GM21619 (cell line): Measurements from ENCODE around the gene FNBP1.
"Not testable (repeated sequence)": the region's sequence is repeated elsewhere in the genome, so short reads cannot be mapped to it uniquely, and the experiment has no call there.

Source experiments
- ATAC-seq: cut with Tn5 transposase; IDR thresholded peaks from one replicate; pipeline ENCODE4 v1.9.1; 2021; ENCODE audit not compliant: unreplicated experiment

FNBP1 gene

DNA sequence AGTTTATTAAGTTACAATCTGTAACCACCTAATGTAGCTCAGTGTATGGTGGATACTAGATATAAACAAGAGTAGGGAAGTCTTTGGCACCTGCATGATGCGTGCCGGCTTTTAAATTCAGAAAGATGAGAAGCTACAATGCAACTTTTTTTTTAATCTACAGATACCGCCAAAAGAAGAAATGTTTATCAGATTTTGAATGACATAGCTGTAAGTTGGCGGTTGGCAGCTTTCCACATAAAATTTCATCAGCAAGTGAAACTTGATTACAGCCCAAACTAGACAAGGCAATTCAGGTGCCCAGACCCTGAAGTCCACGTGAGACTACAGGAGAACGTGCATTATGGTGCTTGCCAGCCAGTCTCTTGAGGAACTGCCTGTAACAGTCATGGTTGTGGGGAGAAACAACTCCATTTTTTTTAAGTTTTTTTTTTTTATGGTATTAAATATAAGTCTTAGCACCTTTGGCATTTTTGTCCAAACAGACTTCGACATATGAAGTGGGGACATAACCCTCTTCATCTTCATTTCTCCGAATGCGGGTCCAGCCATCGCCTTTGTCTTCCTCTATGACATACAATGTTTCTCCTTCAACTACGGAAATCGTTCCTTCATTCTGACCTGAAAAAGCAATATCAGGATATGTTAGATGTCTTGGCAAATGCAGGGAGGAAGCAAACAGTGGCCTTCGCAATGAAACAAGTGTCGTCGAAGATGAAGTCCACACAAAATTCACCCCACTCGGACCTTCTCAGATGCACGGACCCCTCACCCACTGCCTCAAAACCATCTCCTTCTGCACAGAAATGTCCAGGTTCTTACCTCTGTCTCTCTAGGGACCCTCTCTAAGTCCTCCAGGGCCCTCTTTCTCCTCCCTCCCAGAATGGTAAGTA, 147.4 kb downstream of the FNBP1 start:
- no peak for ATAC-seq

DNA sequence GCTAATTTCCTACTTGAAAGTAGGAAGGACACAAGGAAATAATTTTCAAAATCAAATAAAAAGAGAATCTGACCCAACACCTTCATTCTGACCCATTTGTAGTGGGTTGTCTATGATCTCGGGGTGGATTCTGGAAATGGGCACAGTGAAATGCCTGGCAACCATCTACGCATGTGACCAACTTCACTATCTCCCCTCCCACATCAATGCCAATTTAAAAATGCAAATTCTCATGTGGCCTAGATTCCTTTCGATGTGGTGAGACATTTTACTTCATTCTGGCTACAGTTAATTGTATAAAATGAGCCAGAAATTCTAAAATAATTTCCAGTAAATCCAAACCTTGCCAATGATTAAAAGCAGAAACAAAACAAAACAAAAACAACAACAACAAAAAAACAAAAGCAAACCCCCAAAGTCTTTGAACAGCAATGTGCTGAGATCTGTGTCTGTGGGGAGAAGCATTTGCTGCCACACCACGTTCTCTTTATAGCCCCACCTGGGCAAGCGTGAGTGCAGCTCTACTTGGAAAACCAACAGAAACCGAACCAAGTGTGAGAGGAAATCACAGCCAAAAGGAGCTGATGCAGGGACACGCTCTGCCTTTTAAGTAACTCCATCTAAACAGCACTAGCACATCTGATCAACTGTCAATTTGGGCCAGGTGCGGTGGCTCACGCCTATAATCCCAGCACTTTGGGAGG, 148.7 kb downstream of the FNBP1 start:
- no peak for ATAC-seq

DNA sequence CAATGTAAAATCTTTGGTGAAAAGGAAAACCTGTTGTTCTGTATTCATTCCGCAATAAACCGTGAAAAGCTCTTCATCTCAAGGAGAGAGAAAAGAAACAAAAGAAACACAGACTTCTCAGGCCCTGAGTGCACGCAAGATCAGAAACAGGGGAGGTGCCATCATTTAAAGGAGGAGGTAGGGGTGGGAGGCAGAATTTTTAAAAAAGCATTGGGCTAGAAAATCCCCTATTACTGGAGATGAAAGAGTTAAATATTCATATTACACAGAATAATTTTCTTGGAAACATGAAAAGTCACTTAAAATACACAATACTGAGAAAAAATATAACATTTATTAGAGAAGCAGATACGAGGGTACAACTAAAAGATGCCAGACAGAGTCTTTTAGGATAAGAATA, 151.4 kb downstream of the FNBP1 start:
- no peak for ATAC-seq

DNA sequence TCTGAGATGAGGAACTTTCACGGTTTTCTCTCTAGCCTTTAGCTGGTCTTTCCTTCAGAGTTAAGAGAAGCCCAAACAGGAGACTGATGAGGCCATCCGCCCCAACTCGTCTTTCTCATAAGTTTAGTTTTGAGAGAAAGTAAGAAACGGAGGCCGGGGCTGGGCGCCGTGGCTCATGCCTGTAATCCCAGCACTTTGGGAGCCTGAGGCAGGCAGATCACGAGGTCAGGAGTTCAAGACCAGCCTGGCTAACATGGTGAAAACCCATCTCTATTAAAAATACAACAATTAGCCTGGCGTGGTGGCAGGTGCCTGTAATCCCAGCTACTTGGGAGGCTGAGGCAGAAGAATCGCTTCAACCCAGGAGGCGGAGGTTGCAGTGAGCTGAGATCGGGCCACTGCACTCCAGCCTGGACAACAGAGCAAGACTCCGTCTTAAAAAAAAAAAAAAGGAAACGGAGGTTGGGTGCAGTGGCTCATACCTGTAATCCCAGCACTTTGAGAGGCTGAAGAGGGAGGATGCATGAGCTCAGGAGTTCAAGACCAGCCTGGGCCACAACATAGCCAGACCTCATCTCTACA, 152.2 kb downstream of the FNBP1 start:
- not testable (repeated sequence) for ATAC-seq

DNA sequence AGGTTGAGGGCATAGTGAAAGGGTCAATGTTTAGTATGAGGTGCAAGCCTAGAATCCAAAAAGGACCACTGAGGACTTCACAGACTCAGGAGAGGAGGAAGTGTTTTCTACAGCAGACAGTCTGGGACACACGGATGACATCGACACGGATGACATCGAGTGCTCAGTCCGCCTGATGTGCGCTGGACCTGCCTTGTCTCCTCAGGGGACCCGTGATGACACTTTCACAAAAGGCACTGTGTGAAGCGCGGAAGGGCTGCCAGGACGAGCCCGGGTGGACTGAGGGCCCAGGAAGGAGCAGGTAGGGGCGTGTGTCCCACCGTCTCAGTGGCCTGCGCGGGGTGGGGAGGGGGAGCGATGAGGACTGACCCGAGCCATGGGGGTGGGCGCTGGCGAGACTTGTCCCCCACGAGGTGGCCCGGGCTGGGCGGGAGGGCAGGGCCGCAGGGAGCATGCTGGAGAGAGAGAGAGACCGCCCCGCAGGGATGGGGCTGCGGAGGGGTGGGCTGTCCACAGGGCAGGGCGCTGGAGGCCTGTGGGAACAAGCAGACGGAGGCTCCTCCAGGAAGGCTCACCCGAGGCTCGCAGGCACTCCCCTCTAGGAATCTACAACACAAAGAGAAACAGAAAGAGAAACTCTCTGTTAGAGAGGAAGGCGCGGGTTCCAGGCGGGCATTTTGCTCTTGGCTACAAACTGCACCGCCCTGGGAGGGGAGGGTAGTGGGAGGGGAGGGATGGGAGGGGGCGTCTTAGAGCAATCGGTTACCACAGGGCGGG, 152.9 kb downstream of the FNBP1 start:
- ATAC-seq, result no peak

DNA sequence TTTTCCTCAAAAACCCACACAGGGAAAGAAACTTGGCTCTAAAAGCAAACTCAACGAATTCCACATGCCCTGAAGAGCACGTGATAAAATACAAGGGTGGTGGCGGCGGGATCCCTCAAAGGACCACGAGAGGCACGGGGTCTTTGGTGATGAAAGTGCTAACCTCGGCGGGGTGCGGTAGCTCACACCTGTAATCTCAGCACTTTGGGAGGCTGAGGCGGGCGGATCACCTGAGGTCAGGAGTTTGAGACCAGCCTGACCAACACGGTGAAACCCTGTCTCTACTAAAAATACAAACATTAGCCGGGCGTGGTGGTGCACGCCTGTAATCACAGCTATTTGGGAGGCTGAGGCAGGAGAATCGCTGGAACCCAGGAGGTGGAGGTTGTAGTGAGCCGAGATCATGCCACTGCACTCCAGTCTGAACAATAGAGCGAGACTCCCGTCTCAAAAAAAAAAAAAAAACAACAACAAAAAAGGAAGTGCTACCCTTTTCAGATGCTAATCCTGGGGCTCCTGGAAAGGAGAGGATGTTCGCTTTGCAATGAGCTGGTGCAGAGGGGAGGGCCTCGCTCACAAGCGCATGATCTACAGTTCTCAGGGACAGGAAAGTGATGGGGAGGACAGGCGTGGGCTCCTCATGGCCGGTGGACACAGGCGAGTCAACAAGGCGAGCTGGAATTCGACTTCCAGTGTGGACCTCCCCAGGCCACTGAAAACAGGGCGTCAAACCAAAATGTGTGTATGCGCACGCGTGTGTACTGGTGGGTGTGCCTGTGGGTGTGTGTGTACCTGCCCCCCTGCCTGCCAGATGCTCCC, 153.7 kb downstream of the FNBP1 start:
- ATAC-seq, result no peak

DNA sequence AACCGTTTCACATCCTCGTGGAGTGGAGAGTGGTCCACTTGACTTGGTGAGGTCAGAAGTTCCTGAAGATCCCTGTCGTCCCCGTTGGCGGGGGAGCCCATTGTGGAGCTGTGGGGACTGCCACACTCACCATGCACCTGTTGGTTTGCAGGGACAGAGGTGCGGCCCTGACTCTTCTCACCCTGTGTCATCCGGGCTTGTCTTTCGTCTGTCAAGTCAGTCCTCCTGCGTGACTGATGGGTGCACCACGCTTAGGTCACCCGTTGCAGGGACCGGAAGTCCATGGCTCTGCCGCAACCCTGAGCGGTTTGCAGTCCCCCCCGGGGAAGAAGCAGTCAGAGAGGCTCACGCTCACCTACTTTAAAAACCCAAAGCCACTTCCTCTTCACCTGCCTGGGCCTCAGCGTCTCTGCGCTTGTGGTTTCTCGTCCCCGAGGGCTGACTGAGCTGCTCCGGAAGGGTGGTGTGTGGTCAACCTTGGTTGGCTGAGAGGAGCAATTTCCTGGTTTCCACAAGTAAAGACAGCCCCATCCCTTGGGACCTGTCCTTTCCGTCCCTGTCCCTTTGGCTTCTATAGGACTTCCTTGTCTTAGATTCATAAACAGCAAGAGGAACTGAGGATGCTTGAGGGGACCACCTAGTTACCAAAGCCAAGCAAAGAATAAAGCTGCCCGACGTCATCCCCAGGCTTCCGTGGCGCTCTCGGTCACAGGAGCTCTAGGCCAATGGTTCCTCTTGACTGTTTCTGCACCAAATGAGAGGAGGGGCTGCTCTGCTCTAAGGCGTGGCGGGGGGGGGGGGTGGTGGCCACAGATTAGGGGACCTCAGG, 154.5 kb downstream of the FNBP1 start:
- peak; percentile 49 for ATAC-seq

DNA sequence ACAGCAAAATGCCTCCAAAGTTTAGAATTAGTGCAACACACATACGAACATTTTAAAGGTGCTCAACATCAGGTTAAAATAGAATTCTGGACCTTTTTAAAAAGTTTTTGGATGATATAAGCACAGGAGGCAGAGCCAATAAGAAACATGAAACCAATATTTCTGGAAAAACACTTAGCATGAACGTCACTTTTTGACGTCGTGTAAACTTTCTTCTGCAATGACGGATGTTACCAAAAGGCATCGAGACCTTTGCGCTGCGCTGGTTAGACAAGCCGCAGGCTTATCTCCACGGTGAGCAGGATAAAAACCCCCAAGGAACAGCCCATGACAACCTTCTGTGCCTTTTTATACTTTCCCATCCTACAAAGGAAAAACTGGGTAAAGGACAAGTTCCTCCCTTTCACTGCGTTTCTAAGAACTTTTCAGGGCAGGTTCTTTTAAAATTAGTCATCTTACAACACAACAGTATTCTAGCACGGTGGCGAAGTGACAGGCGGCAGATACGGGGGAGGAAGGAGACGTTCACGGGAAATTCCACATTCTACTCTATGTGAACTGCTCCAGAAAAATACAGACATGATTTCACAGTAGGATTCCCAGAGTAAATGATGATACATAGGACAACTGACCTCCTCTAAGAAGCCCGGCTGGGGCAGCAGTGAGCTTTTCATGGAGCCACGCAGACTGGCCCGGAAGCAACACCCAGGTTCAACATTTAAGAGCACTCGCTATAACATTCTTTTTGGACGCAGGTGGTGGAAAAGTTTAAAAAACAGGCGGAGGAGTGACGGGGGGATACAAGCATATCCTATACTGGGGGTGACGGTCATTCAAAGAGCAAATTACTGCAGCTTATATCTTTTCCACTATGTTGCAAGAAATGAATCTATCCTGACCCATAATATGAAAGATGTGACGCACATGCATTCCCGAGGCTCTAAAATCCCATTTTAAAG, 155.4 kb downstream of the FNBP1 start:
- no peak for ATAC-seq

DNA sequence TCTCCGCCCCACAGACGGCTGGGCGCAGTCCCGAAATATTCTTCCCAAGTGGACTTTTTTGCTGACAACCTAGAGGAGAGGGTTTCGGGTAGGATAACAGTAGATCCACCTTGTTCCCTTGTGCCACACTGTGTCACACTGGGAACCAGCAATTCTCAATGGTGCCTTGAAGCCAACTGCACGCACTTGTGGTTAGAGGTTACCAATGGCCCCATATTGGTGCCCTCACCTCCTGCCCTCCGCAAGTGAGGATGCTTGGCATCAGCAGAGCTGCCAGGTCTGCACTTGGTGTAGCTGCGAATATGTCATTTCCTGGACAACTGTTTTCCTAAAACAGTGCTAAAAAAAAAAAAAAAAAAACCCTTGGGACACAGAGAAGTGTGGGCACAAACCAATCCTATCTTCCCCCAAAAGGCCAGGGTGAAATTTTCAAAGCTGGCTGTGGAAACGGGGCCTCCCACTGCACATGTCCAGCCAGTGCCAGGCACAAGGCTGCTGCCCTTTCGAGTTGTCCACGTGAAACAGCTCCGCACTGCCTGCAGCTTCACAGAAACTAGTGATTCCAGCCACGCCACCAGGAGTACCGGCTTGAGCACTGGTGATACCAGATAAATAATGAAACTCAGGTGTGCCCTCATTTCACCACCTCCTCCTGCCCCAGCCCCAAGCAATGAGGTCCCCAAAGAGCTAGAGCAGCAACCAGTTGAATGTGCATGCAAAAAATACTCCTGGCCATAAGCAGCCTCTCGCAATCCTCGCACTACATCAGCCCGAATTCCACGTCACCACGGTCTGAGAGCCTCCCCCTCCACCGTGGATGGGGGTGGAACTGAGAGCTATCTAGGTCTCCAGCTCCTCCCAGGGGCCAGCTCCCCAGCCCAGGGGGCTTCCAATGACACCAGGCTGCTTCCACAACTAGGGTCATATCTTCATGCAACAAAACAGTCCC, 156.5 kb downstream of the FNBP1 start:
- no peak for ATAC-seq

DNA sequence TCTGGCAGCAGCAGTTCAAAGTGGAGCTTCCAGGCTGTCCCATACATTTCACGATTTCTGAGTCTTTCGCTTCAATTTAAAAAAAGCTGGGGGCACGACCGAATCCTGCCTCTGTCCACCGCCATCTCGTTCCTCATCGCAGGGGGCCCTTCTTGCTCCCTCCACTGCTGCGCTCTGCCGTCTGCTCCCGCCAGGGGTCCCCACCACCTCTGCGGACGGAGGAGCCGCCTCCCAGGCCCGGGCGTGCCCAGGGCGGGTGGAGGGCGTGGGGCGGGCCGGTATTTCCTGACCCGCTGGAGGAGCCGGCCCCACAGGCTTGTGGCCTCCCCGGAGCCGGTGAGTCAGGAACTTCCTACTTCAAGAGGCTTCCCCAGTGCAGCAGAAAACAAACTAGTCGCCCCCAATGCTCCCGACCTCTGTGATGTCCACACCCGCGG, 157.3 kb downstream of the FNBP1 start:
- peak; percentile 21 for ATAC-seq

DNA sequence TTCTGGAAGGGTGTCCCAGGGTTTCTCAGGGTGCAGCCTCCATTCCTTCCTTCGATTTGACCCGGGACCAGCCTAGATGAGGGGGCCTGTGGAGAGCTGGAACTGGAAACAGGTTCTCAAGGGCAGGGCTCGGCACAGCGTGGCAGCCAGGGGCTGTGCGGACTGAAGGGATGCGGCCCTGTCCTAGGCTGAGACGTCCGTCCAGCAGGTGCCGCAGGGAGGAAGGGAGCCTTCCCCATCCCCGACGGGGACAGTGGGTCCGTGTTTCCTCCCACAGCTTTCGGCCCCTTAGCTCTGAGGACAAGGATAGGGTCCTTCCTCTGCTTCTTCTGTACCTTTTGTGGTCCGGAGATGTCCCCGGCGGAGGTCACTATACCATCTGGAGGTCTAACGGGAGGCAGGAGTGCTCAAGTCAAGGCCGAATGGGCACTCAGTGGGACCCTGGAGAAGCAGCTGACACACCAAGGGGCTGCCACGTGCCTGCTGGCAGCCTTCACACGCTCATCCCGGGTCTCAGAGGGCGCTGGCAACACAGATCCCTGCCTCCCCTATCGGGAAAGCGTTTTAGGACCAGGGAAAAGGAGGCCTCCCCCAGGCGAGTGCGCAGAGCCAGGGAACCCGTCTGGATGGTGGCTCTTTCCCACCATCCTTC, 157.8 kb downstream of the FNBP1 start:
- ATAC-seq, result no peak

DNA sequence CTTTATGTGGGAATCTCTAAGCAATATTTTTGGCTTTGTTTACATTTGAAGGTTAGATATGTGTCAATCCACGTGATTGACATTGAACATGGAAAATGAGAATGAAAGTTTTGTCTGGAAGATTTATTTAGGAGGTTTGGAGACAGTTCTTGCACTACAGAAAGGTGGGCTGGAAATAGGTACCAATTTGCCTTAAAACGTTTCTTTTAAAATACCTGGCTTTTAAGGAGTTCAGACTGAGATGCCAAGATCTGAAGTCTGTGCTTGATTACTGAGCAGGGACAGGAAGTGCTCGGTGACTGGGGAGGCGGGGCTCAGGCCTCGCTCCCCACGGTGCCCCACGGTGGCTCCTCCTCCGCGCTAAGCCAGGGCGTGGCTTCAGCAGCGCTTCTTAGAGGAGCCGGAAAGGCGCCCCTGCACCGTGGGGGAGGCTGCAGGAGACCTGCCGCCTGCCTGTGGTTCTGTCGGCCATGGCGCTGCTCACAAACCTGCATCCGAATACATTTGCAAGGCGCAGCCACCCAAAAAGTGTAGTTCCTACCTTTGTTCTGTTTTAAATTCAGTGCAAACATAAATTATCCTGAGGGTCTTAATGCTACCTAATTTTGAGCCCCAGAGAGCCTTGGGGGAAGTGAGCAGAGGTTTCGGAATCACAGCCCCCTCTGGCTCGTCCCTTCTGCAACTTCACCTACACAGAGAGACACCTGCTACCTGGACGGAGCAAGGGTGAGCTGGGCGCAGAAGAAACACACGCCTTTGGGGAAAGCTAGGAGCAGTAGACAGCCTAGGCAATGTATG, 158.6 kb downstream of the FNBP1 start:
- peak; percentile 36 for ATAC-seq

DNA sequence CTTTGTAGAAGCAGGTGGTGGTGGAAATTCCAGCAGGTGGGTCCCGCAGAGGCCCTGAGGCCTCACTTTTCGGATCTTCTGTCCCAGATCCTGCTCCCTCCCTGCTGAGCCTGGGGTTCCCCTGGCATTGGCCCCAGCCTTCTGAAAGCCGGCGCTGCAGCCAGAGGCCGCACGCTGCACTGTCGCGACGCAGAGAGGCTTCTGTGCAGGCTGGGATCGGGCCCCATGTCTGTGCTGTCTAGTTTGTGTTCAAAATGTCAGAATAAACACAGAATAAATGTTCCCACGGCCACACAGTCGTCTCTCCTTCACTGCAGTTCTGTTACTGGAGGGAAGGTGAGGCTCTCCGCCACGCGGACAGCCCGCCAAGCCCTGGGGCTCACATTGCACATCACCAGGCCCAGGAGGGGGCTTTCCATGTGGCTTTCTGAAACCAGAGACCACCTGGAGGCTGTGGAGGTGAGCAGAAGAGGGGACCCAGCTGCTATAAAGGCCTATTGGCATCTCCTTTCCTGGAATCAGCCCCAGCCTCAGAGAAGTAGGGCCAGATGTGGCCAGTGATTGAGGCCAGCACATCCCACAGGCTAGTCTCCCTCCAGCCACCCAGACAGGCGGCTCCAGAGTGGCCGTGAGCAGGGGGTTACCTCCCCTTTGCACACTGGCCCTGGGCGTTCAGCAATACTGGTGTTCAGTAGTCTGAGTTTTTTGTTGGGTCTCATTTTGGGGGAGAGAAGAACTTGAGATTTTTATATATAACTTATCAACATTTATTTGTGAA, 161.3 kb downstream of the FNBP1 start:
- ATAC-seq, result no peak

DNA sequence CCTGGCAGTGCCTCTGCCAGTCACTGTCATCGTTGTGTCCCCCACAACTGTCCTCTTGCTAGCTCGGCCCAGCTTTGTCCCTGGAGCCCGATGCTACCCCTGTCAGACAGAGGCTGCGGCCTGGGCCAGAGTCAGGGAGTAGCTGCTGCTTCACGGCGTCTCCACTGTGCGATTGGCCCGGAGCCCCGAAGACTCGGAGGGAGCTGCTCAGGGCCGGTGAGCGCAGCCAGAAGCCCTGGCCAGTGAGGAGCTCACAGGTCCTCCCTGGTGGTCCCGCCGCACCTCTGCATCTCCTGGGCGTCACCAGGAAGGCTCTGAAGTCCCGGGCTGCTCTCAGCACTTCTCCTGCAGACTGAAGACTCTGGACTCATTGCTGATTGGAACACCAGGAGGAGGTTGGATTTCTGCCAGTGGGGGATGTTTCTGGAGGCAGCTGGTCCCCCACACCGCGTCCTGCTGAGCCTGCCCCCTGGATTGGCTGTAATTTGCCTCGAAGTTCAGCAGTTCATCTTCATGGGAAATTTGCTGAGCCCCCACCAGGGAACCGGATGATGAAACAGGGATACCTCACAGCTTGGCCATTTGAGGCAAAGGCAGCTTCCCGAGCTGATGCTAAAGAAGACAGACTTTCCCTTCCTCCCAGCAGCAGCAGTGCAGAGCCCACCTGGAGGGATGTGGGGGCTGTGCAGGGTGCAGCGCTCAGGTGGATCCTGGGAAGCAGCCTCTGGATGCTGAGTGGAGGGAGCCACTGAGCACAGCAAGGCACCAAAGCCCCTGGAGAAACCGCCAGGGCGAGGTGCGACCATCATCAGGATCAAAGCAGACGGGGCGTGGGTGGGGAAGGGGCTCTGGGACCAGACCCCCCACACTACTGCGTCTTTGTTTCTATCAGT, 162.1 kb downstream of the FNBP1 start:
- ATAC-seq, result no peak
